ENCODE data around the gene OVOL2. TPM values are rescaled to one million over a fixed set of nuclear protein-coding genes. Genes with fewer than 3 reads are reported as not detected.
"Not testable (repeated sequence)": the region's sequence is repeated elsewhere in the genome, so short reads cannot be mapped to it uniquely, and the experiment has no call there.

OVOL2 gene
- total and polyA plus RNA-seq, 2 experiments from 2014 or later: 11.2 to 11.5 TPM

DNA sequence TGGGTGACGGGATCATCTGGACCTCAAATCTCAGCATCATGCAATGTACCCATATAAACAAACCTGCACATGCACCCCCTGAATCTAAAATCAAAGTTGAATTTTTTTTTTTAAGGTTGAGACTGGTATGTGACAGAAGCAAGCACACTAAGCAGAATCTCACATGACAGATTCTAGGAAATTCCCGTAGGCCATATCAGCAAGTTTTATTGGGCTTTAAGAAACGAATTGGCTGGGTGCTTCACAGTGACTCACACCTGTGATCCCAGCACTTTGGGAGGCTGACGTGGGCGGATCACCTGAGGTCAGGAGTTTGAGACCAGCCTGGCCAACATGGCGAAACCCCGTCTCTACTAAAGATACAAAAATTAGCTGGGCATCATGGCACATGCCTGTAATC, 30.7 kb downstream of the OVOL2 start:
- H3K27ac ChIP-seq (ENCODE audit: low read depth); H3K27me3 ChIP-seq (ENCODE audit: insufficient read depth); DNase-seq (ENCODE audit: low spot score); H3K9me2 ChIP-seq (ENCODE audit: insufficient read depth); H3K4me3 Mint-ChIP-seq; H3K4me2 ChIP-seq; H2AFZ ChIP-seq; H3K9me3 Mint-ChIP-seq; H3K79me2 ChIP-seq (replicated peaks; ENCODE audit: insufficient read depth); H3K27ac Mint-ChIP-seq; H3K36me3 ChIP-seq (ENCODE audit: insufficient read depth); H3K36me3 Mint-ChIP-seq (ENCODE audit: low read depth); H3K27me3 Mint-ChIP-seq (ENCODE audit: insufficient read depth, low read depth, poor library complexity); H3K4me1 Mint-ChIP-seq; ATAC-seq; H3K4me1 ChIP-seq (ENCODE audit: insufficient read depth); H4K20me1 ChIP-seq (replicated peaks; ENCODE audit: insufficient read depth); H3F3A ChIP-seq (replicated peaks; ENCODE audit: low read depth); H3K4me3 ChIP-seq: not testable (repeated sequence)

- H3K27me3 Mint-ChIP-seq (ENCODE audit: insufficient read depth, low read depth, poor library complexity): no peaks in the 10 kb centered on the region
- no peak for ATAC-seq
These were observed 33.0 kb downstream of the OVOL2 start for GRCh38 chr20:18024606-18025127.

More at GRCh38 chr20:18024606-18025127, 33.0 kb downstream of the OVOL2 start:
- H3K4me1 ChIP-seq (ENCODE audit: insufficient read depth): no peaks in the 10 kb centered on the region
- Mint-ChIP-seq H3K27ac (no peak overlapping the region), H3K36me3 (ENCODE audit: low read depth) (peaks cover 21% of the 10 kb centered on the region), H3K4me3 (no peak overlapping the region), H3K4me1 (no peaks in the 10 kb centered on the region), H3K9me3 (peaks cover 5% of the 10 kb centered on the region; the same call in 2 of the 3 replicates)
- no peaks in the 10 kb centered on the region for H3K9me2 ChIP-seq (ENCODE audit: insufficient read depth)
- no peaks in the 10 kb centered on the region; the same call in 1 of the 2 replicates for H3K36me3 ChIP-seq (ENCODE audit: insufficient read depth)
- no peaks in the 10 kb centered on the region for H3K27me3 ChIP-seq (ENCODE audit: insufficient read depth)
- TF ChIP-seq EZH2 (IDR thresholded peaks at IDR 0.05; ENCODE audit: low read depth, unreplicated experiment) (no peak), ZNF114 (CRISPR knock-in tag; IDR thresholded peaks at IDR 0.05) (no peak), JUNB (IDR thresholded peaks at IDR 0.05; ENCODE audit: unreplicated experiment) (no peak), STAT1 (IDR thresholded peaks at IDR 0.05; ENCODE audit: unreplicated experiment) (no peak), ZNF331 (CRISPR knock-in tag; IDR thresholded peaks at IDR 0.05; ENCODE audit: low read depth) (no peak), NANOG (IDR thresholded peaks at IDR 0.05; ENCODE audit: borderline replicate concordance) (no peak)
- TF ChIP-seq, protein P1, sequence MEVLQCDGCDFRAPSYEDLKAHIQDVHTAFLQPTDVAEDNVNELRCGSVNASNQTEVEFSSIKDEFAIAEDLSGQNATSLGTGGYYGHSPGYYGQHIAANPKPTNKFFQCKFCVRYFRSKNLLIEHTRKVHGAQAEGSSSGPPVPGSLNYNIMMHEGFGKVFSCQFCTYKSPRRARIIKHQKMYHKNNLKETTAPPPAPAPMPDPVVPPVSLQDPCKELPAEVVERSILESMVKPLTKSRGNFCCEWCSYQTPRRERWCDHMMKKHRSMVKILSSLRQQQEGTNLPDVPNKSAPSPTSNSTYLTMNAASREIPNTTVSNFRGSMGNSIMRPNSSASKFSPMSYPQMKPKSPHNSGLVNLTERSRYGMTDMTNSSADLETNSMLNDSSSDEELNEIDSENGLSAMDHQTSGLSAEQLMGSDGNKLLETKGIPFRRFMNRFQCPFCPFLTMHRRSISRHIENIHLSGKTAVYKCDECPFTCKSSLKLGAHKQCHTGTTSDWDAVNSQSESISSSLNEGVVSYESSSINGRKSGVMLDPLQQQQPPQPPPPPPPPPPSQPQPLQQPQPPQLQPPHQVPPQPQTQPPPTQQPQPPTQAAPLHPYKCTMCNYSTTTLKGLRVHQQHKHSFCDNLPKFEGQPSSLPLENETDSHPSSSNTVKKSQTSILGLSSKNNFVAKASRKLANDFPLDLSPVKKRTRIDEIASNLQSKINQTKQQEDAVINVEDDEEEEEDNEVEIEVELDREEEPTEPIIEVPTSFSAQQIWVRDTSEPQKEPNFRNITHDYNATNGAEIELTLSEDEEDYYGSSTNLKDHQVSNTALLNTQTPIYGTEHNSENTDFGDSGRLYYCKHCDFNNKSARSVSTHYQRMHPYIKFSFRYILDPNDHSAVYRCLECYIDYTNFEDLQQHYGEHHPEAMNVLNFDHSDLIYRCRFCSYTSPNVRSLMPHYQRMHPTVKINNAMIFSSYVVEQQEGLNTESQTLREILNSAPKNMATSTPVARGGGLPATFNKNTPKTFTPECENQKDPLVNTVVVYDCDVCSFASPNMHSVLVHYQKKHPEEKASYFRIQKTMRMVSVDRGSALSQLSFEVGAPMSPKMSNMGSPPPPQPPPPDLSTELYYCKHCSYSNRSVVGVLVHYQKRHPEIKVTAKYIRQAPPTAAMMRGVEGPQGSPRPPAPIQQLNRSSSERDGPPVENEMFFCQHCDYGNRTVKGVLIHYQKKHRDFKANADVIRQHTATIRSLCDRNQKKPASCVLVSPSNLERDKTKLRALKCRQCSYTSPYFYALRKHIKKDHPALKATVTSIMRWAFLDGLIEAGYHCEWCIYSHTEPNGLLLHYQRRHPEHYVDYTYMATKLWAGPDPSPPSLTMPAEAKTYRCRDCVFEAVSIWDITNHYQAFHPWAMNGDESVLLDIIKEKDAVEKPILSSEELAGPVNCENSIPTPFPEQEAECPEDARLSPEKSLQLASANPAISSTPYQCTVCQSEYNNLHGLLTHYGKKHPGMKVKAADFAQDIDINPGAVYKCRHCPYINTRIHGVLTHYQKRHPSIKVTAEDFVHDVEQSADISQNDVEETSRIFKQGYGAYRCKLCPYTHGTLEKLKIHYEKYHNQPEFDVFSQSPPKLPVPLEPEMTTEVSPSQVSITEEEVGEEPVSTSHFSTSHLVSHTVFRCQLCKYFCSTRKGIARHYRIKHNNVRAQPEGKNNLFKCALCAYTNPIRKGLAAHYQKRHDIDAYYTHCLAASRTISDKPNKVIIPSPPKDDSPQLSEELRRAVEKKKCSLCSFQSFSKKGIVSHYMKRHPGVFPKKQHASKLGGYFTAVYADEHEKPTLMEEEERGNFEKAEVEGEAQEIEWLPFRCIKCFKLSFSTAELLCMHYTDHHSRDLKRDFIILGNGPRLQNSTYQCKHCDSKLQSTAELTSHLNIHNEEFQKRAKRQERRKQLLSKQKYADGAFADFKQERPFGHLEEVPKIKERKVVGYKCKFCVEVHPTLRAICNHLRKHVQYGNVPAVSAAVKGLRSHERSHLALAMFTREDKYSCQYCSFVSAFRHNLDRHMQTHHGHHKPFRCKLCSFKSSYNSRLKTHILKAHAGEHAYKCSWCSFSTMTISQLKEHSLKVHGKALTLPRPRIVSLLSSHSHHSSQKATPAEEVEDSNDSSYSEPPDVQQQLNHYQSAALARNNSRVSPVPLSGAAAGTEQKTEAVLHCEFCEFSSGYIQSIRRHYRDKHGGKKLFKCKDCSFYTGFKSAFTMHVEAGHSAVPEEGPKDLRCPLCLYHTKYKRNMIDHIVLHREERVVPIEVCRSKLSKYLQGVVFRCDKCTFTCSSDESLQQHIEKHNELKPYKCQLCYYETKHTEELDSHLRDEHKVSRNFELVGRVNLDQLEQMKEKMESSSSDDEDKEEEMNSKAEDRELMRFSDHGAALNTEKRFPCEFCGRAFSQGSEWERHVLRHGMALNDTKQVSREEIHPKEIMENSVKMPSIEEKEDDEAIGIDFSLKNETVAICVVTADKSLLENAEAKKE (CRISPR knock-in tag; IDR thresholded peaks at IDR 0.05): no peak
- TF ChIP-seq, protein P2, sequence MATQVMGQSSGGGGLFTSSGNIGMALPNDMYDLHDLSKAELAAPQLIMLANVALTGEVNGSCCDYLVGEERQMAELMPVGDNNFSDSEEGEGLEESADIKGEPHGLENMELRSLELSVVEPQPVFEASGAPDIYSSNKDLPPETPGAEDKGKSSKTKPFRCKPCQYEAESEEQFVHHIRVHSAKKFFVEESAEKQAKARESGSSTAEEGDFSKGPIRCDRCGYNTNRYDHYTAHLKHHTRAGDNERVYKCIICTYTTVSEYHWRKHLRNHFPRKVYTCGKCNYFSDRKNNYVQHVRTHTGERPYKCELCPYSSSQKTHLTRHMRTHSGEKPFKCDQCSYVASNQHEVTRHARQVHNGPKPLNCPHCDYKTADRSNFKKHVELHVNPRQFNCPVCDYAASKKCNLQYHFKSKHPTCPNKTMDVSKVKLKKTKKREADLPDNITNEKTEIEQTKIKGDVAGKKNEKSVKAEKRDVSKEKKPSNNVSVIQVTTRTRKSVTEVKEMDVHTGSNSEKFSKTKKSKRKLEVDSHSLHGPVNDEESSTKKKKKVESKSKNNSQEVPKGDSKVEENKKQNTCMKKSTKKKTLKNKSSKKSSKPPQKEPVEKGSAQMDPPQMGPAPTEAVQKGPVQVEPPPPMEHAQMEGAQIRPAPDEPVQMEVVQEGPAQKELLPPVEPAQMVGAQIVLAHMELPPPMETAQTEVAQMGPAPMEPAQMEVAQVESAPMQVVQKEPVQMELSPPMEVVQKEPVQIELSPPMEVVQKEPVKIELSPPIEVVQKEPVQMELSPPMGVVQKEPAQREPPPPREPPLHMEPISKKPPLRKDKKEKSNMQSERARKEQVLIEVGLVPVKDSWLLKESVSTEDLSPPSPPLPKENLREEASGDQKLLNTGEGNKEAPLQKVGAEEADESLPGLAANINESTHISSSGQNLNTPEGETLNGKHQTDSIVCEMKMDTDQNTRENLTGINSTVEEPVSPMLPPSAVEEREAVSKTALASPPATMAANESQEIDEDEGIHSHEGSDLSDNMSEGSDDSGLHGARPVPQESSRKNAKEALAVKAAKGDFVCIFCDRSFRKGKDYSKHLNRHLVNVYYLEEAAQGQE (IDR thresholded peaks at IDR 0.05; ENCODE audit: unreplicated experiment): no peak
- H3K79me2 ChIP-seq (replicated peaks; ENCODE audit: insufficient read depth): no peaks in the 10 kb centered on the region
- H3K4me2 ChIP-seq: no peak overlapping the region
- DNase-seq (ENCODE audit: low spot score): no peak
- no peak overlapping the region for H2AFZ ChIP-seq
- no peaks in the 10 kb centered on the region for H4K20me1 ChIP-seq (replicated peaks; ENCODE audit: insufficient read depth)
- no peak overlapping the region for H3K27ac ChIP-seq (ENCODE audit: low read depth)
- no peaks in the 10 kb centered on the region for H3F3A ChIP-seq (replicated peaks; ENCODE audit: low read depth)
- no peak overlapping the region for H3K4me3 ChIP-seq
